Psoas muscle (tissue), 8 donors: ENCODE measurements around the gene MAML3. TPM values are rescaled to one million over a fixed set of nuclear protein-coding genes. Genes with fewer than 3 reads are reported as not detected.

Experiments used
- ATAC-seq, 4 donors: fragments of 200-7000 bp; cut with Tn5 transposase; one replicate each; pipeline ENCODE4 v1.9.1; 2020; ENCODE audit warnings: moderate library complexity in 3 of 4, mild to moderate bottlenecking in 2 of 4
- DNase-seq, 2 donors: peaks; one replicate each; pipeline ENCODE4 v3.0.0-alpha.2; 2020
- H3K27ac ChIP-seq: fragments of 200-600 bp; one replicate; pipeline ENCODE4 v1.8.0; 2022
- H3K27me3 ChIP-seq, 3 donors: fragments of 200-600 bp in 1 of 3; one replicate each; pipeline versions ENCODE4 v1.6.1 to v1.8.0; 2013 to 2022; ENCODE audit warnings: low read length in 2 of 3, mild to moderate bottlenecking in 2 of 3, moderate library complexity in 1 of 3; ENCODE audit not compliant: insufficient read depth in 3 of 3
- H3K36me3 ChIP-seq, 2 donors: fragments of 200-600 bp in 1 of 2; one replicate each; pipeline versions ENCODE4 v1.6.1 to v1.8.0; 2013 to 2022; ENCODE audit warnings: low read depth in 1 of 2, mild to moderate bottlenecking in 1 of 2, moderate library complexity in 1 of 2; ENCODE audit not compliant: insufficient read depth in 1 of 2
- H3K4me1 ChIP-seq: fragments of 200-600 bp; one replicate; pipeline ENCODE4 v1.8.0; 2022
- H3K4me3 ChIP-seq: fragments of 200-600 bp; one replicate; pipeline ENCODE4 v1.8.0; 2022; ENCODE audit warnings: mild to moderate bottlenecking
- H3K9me3 ChIP-seq: fragments of 200-600 bp; one replicate; pipeline ENCODE4 v1.8.0; 2022
- WGBS, 3 donors: extraction: QIAGEN DNeasy Blood & Tissue Kit; methylation state at CpG; one replicate each; pipeline versions ENCODE4 v1.1.6 to v1.1.7; 2013; 5-methylcytosine and 5-hydroxymethylcytosine counted together
- intact Hi-C, 2 donors: fragments of 100-400 bp; cut with DNase I; formaldehyde crosslinking; loops; one replicate each; pipeline versions ENCODE4 v1.11.0 to v1.14.2; 2022
- polyA plus RNA-seq, 3 donors: library from polyadenylated mRNA; stranded (reverse); fragments of 200-250 nt; gene quantifications; one replicate each; pipeline ENCODE4 v1.2.3, GENCODE V29; 2013
- total RNA-seq, 4 donors: library from RNA; stranded (reverse); fragmentation: NEBNext Ultra II Directional in 2 of 4; extraction: Animal tissue kit (Norgen Biotek cat#: 25700) in 2 of 4; gene quantifications; one replicate each; pipeline versions ENCODE4 v1.2.1 to v1.2.4, GENCODE V29; 2021 to 2023
- TF ChIP-seq, protein P1 (sequence below): fragments of 200-600 bp; IDR thresholded peaks from one replicate; pipeline ENCODE4 v1.8.0; 2022; ENCODE audit warnings: antibody characterized with exemption
- donor health status: healthy with polysubstance abuse.
- donor health status: DM: no; HTN: no; CAD: no; lungs with moderate emphysema.
- donor health status: Bipolar disorder and iron deficiency.
- donor health status: healthy.
- donor health status: DM: yes; HTN: yes; CAD: no.
- donor health status: DM: no; HTN: no; CAD: no.
- donor health status: DM: no; HTN: no; CAD: no.
- donor health status: DM: yes; HTN: yes; CAD: no.

MAML3 gene
- total and polyA plus RNA-seq, 7 donors, result 0.43 to 2.7 (median 0.74) TPM

DNA sequence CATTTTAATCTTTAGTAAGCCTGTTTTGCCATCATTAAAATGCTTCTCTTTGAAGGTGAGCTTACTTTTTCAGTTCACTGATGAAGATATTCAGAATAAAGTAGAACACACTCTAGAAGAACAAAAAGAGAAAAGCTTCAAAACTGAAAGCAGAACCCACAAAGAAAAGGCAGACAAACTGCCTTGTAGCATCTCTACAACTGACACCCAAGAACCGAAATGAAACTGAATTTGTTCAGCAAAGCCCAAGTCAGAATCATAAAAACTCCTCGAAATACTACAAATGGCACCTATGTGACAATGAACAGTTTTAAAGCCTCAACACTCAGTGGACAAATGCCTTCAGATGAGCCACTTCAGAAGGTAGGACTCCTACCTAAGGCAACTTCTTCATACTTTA is 83.6 kb downstream of the MAML3 start:
- no peaks in the 10 kb centered on the region for H3K27me3 ChIP-seq
- H3K4me3 ChIP-seq, result no peak overlapping the region
- ATAC-seq, result no peak
- H3K27ac ChIP-seq, result no peak overlapping the region
- TF ChIP-seq, protein P1, sequence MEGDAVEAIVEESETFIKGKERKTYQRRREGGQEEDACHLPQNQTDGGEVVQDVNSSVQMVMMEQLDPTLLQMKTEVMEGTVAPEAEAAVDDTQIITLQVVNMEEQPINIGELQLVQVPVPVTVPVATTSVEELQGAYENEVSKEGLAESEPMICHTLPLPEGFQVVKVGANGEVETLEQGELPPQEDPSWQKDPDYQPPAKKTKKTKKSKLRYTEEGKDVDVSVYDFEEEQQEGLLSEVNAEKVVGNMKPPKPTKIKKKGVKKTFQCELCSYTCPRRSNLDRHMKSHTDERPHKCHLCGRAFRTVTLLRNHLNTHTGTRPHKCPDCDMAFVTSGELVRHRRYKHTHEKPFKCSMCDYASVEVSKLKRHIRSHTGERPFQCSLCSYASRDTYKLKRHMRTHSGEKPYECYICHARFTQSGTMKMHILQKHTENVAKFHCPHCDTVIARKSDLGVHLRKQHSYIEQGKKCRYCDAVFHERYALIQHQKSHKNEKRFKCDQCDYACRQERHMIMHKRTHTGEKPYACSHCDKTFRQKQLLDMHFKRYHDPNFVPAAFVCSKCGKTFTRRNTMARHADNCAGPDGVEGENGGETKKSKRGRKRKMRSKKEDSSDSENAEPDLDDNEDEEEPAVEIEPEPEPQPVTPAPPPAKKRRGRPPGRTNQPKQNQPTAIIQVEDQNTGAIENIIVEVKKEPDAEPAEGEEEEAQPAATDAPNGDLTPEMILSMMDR, result no peak
- peaks cover 10% of the 10 kb centered on the region for H3K4me1 ChIP-seq
- no peak for DNase-seq
- WGBS, 3 donors, result 85 to 93% (median 89%) methylated on average over 2 of the region's 2 CpGs
- intact Hi-C loops, result no loop called here
- no peaks in the 10 kb centered on the region for H3K36me3 ChIP-seq
- no peaks in the 10 kb centered on the region for H3K9me3 ChIP-seq

DNA sequence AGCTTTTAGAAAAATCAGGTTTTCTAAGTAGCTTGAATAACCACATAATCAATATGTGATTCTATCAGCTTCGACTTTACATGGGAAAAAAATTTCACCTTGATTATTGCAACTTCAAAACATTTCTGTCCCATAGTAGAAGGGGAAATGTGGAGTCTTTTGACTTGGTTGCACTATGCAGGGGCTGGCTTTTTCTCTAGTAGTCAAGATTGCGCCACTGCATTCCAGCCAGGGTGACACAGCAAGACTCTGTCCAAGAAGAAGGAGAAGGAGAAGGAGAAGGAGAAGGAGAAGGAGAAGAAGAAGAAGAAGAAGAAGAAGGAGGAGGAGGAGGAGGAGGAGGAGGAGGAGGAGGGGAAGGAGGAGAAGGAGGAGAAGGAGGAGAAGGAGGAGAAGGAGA is 84.9 kb downstream of the MAML3 start:
- H3K36me3 ChIP-seq, result no peaks in the 10 kb centered on the region
- H3K4me3 ChIP-seq, result no peak overlapping the region
- 82 to 95% (median 86%) methylated on average over 2 of the region's 2 CpGs for WGBS, 3 donors
- H3K4me1 ChIP-seq, result peaks cover 10% of the 10 kb centered on the region
- DNase-seq, result peak in 1 of 2 donors; percentile 26
- no peak overlapping the region for H3K27ac ChIP-seq
- peak in 1 of 4 donors; percentile 64 for ATAC-seq
- intact Hi-C loops, result no loop called here
- no peaks in the 10 kb centered on the region for H3K27me3 ChIP-seq
- TF ChIP-seq, protein P1, result no peak
- no peaks in the 10 kb centered on the region for H3K9me3 ChIP-seq

DNA sequence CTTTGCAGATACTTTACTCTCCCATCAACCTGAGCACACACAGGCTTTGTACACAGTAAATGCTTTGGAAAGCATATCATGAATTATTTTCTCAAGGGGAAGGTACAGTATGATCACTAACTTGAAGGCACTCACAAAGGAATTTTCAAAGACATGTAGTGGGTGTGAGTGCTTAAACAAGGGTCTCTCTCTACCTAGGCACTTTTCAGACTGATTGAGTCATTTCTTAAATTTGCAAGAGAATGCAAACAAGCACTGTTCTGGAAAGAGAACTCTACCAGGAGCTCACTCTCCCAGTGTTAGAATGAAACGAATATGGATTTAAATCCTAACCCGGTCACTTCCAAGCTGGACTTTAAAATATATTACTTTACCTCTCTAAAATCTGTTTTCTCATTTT is 85.7 kb downstream of the MAML3 start:
- Histone ChIP-seq H3K27ac (no peak overlapping the region), H3K4me1 (peaks cover 10% of the 10 kb centered on the region), H3K9me3 (no peaks in the 10 kb centered on the region), H3K27me3 (no peaks in the 10 kb centered on the region), H3K36me3 (no peaks in the 10 kb centered on the region), H3K4me3 (no peak overlapping the region)
- DNase-seq, result no peak
- no peak for ATAC-seq
- WGBS, 3 donors, result 96 to 97% (median 97%) methylated on average over 2 of the region's 2 CpGs
- intact Hi-C loops, result no loop called here
- TF ChIP-seq, protein P1, result no peak

DNA sequence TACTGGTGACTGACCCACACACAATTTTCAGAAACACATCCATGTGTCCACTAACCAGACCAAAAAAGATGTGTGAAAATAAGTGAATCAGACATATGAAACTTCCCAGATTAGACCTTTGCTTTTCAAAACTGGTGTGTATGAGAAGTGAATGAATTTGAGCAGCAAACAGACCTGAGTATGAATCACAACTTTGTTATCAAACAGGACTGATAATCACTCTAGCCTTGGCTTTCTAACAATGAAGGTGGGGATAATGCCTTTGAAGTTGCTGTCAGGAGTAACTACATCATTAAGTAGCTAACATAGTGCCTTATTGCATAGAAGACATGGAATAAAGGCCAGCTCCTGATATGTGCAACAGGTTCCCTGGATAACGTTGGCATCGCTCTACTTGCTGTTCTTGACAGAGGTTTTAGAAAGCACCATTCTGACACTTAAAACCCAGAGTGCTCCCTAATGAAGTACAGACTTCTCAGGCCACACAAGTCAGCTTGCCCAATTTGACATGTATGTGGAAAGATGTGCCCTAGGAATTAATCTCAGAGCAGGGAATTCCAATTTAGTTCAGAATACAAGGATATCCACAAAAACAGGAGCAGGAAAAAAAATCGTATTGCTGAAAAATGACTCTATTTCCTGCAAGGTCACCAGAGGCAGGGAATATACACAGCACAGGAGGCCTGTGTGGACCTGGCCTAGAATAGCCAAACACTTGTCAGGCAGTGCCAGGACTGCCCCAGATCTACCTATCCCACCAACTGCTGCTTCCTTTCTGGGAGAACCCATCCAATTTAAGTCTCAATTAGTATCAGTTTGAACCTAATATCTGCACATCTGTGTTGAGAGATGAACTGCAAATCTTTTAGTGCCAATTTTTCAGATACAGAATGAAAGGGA is 87.7 kb downstream of the MAML3 start:
- Histone ChIP-seq H3K4me1 (peaks cover 10% of the 10 kb centered on the region), H3K4me3 (no peak overlapping the region), H3K36me3 (no peaks in the 10 kb centered on the region), H3K27me3 (no peaks in the 10 kb centered on the region), H3K27ac (no peak overlapping the region), H3K9me3 (no peaks in the 10 kb centered on the region)
- TF ChIP-seq, protein P1, result no peak
- intact Hi-C loops, result no loop called here
- DNase-seq (no peak), ATAC-seq (no peak)
- WGBS, 3 donors, result 61 to 76% (median 66%) methylated on average over 3 of the region's 3 CpGs
